ENCODE results near the gene CENPM.

GRCh38 chr22:41909310-41910049 is 37.5 kb downstream of the CENPM start:
- TF ChIP-seq POLR2A (IDR thresholded peaks at IDR 0.05) = no peak
- TF ChIP-seq, protein P1, sequence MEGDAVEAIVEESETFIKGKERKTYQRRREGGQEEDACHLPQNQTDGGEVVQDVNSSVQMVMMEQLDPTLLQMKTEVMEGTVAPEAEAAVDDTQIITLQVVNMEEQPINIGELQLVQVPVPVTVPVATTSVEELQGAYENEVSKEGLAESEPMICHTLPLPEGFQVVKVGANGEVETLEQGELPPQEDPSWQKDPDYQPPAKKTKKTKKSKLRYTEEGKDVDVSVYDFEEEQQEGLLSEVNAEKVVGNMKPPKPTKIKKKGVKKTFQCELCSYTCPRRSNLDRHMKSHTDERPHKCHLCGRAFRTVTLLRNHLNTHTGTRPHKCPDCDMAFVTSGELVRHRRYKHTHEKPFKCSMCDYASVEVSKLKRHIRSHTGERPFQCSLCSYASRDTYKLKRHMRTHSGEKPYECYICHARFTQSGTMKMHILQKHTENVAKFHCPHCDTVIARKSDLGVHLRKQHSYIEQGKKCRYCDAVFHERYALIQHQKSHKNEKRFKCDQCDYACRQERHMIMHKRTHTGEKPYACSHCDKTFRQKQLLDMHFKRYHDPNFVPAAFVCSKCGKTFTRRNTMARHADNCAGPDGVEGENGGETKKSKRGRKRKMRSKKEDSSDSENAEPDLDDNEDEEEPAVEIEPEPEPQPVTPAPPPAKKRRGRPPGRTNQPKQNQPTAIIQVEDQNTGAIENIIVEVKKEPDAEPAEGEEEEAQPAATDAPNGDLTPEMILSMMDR (IDR thresholded peaks at IDR 0.05) = no peak
